Upper lobe of left lung (tissue), 4 donors: ENCODE data around the gene RPP14.

ENCODE experiments used
- CTCF ChIP-seq, 6 experiments: fragments of 450-650 bp in 4 of 6; fragments of 200-600 bp in 2 of 6; sonication (generic) in 2 of 6; IDR thresholded peaks; one replicate each; pipeline ENCODE4 v1.5.1; 2016 to 2019; ENCODE audit warnings: antibody characterized with exemption in 6 of 6
- POLR2AphosphoS5 ChIP-seq, 2 donors: sonication (generic); formaldehyde crosslinking; IDR thresholded peaks; one replicate each; pipeline ENCODE4 v1.5.1; 2017; ENCODE audit warnings: antibody characterized with exemption in 2 of 2

- TF ChIP-seq CTCF (IDR thresholded peaks at IDR 0.05) = no peak
- TF ChIP-seq POLR2AphosphoS5 (IDR thresholded peaks at IDR 0.05) = no peak
Observed at GRCh38 chr3:58296269-58296668, 9.8 kb upstream of the RPP14 start.
